ENCODE data around the gene POLRMT.

The POLRMT gene

DNA sequence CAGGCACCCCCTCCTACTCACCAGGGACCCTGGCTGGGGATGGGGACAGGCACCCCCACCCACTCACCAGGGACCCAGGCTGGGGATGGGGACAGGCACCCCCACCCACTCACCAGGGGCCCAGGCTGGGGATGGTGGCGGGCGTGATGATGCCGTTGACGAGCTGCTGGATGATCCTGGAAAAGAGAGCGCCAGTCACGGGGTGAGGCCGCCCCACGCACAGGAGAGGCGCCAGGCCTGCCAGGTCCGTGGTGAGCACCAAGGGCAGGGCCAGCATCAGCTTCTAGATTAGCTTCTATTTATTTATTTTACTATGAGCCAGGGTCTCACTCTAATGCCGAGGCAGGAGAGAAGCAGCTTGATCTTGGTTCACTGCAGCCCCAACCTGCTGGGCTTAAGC, 16.8 kb upstream of the POLRMT start:
- TF ChIP-seq CTCF (IDR thresholded peaks at IDR 0.05; ENCODE audit: low read depth, low read length, missing control alignments): no peak
- no peak overlapping the region for H3K4me3 ChIP-seq (ENCODE audit: low read depth, low read length)
- DNase-seq (ENCODE audit: low read depth): no peak

- H3K4me3 ChIP-seq (ENCODE audit: low read depth, low read length): no peak overlapping the region
- no peak for TF ChIP-seq CTCF (IDR thresholded peaks at IDR 0.05; ENCODE audit: low read depth, low read length, missing control alignments)
- no peak for DNase-seq (ENCODE audit: low read depth)
Measured at GRCh38 chr19:648904-649801, 15.8 kb upstream of the POLRMT start.

GRCh38 chr19:648305-648704, 15.0 kb upstream of the POLRMT start:
- no peak for DNase-seq (ENCODE audit: low read depth)
- no peak for TF ChIP-seq CTCF (IDR thresholded peaks at IDR 0.05; ENCODE audit: low read depth, low read length, missing control alignments)

DNA sequence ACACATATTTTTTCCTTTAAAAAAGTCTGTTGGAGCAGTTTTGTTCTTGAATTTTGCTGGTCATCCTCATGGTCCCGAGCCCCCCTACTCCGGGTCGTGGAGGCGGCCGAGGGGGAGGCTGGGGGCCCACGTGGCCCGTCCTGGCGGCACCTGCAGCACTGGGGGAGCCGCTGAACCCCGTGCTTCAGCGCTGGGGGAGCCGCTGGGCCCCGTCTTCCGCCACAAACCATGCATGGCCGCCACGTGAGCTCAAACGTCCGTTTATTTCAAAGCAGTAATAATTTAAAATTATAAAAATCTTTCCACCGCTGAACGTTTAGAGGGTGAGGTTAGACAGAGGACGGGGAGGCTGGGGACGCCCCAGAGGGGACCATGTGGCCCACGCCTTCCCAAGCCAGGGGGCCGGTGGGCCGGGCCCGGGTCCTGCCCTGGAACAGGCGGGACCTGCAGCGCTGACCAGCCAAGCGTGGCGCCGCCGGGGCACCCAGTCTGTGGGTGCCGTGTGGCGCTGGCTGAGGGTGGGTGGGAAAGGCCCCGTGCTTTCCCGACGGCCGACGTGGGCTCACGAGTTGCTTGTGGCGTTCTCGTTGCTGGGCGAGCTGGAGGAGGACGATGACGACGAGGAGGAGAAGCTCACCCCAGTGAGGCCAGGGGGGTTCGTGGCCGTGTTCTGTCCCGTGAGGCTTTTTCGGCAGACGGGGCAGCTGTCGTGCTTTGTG, 14.4 kb upstream of the POLRMT start:
- no peak for TF ChIP-seq CTCF (IDR thresholded peaks at IDR 0.05; ENCODE audit: low read depth, low read length, missing control alignments)

More at GRCh38 chr19:648305-648704, 15.0 kb upstream of the POLRMT start:
- H3K4me3 ChIP-seq (ENCODE audit: low read depth, low read length): no peak overlapping the region

DNA sequence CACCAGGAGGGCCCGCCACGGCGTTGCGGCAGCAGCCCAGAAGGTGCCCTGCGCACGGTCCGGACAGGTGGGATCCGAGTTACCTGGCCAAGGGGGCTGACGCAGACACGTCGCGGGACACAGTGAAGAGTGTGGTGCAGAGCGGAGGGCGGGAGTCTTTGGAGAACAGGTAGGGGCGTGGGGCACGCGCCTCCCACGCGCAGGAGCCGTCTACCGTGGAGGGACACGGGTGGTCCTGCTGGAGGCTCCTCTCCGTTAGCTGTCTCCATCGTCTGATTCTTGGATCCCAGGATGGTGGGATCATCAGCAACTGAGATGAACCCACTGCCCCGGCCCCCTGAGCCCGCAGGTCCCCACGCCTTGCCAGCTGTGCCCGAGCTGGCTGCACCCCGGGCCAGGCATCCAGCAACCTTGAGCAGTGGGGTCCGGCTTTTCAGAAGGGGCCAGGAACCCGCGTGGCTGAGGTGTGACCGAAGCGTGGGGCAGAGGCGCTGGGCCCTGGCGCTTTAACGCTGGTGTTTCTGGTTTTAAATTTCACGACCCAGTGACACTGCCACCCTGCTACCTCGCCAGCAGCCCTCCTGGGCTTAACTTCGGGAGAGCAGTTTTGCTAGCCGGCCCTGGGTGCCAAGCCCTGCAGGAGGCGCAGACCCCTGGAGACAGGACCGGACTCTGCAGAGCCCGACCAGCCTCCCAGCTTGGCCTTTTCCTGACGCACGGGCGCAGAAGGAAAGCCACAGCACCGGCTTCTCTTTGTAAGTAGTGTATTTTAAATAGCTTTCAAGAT, 13.6 kb upstream of the POLRMT start:
- no peak for TF ChIP-seq CTCF (IDR thresholded peaks at IDR 0.05; ENCODE audit: low read depth, low read length, missing control alignments)
- no peak overlapping the region for H3K4me3 ChIP-seq (ENCODE audit: low read depth, low read length)
- DNase-seq (ENCODE audit: low read depth): no peak

More for the DNA sequence above, 14.4 kb upstream of the POLRMT start:
- H3K4me3 ChIP-seq (ENCODE audit: low read depth, low read length): no peak overlapping the region
- DNase-seq (ENCODE audit: low read depth): no peak

DNA sequence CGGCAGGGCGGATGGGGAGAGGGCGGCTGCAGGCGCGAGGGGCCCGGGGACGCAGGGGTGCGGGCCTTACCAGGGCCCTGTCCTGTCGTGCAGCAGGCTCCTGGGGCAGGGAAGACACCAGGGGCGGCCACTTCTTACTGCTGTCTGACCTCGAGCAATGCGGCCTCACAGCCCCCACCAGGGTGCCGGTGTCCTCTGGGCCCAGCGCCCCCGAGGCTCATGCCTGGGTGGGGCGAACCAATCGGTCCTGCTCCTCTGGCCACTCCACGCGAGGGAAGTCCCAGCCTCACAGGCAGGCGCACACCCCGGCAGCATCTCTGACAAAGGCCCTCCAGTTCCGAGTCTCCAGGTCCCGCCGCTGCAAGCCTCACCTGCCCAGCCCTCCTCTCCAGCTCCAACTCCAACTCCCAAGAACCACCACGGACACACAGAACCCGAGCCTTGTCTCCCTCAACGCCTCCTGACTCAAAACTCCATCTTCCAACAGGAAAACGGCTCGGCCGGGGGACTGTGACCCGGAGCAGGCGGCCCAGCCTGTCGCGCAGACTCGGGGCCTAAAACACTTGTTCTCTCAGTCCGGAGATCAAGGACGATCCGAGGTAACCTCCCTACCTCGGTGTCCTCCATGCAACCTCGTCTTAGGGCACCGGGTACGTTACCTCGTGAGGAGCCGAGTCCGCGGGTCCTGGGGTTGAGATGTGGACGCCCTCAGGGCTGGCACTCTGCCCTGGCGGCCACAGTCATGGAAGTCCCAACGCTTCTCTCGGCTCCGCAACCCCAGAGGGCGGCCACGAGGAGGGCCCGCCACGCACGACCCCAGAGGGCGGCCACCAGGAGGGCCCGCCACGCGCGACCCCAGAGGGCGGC, 12.8 kb upstream of the POLRMT start:
- no peak overlapping the region for H3K4me3 ChIP-seq (ENCODE audit: low read depth, low read length)
- DNase-seq (ENCODE audit: low read depth): no peak
- TF ChIP-seq CTCF (IDR thresholded peaks at IDR 0.05; ENCODE audit: low read depth, low read length, missing control alignments): no peak

All from GM12864 (cell line).